WTC11 (cell line): ENCODE results near the gene LDAH.

Experiments
- JUN ChIP-seq: sonication (generic); formaldehyde crosslinking; IDR thresholded peaks from 2 replicates; pipeline ENCODE4 v1.8.0; 2023; ENCODE audit warnings: mild to moderate bottlenecking, missing genetic modification reagents
- TEAD1 ChIP-seq: sonication (generic); formaldehyde crosslinking; IDR thresholded peaks from 2 replicates; pipeline ENCODE4 v1.8.0; 2022; ENCODE audit warnings: mild to moderate bottlenecking, missing genetic modification reagents
- ZNF121 ChIP-seq: sonication (generic); formaldehyde crosslinking; IDR thresholded peaks from 2 replicates; pipeline ENCODE4 v1.8.0; 2023; ENCODE audit warnings: missing genetic modification reagents
- ZNF138 ChIP-seq: sonication (generic); formaldehyde crosslinking; conservative IDR thresholded peaks from 2 replicates; pipeline ENCODE4 v1.8.1; 2022; ENCODE audit warnings: mild to moderate bottlenecking, moderate library complexity, missing genetic modification reagents
- TF ChIP-seq, protein P1 (sequence below): fragments of 200-600 bp; IDR thresholded peaks from 2 replicates; pipeline ENCODE4 v1.8.0; 2022; ENCODE audit warnings: antibody characterized with exemption
- TF ChIP-seq, protein P2 (sequence below): sonication (generic); formaldehyde crosslinking; IDR thresholded peaks from 2 replicates; pipeline ENCODE4 v1.8.0; 2022; ENCODE audit warnings: missing genetic modification reagents

DNA sequence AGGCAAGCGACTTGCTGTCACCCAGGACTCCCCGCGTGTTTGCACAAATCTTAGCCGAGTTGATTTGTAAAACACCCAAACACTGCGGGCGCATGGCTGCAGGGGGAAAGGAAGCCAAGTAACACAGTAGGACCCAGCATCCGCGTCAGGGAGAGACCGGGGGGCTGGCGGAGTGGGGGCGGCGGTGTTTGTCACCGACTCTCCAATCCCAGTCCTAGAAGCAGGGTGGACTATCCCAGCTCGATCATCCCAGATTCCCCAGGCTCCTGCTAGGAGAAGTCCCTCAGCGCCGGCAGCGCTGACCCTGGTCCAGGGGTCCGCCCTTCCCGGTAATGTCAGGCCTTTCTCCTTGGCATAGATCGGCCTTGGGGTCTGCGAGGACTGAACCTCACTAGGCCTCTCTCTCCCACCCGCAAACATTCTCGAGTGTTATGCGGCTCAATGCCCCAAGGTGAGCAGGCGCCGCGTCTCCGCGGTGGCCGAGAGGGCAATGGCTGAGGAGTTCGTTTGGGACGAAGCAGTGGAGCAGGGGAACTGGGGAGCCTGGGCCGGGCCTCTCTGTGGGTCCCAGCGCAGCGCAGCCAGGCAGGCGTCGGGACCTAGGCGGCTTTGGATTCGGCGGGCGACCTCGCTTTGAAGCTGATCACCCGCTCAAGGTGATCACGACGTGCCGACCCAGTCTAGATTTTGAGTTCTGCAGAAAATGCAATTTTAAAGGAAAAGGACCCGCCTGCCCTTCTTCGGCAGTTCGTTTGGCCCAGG, 157.5 kb downstream of the LDAH start:
- TF ChIP-seq JUN (CRISPR knock-in tag): no peak
- no peak for TF ChIP-seq TEAD1
- TF ChIP-seq, protein P1, sequence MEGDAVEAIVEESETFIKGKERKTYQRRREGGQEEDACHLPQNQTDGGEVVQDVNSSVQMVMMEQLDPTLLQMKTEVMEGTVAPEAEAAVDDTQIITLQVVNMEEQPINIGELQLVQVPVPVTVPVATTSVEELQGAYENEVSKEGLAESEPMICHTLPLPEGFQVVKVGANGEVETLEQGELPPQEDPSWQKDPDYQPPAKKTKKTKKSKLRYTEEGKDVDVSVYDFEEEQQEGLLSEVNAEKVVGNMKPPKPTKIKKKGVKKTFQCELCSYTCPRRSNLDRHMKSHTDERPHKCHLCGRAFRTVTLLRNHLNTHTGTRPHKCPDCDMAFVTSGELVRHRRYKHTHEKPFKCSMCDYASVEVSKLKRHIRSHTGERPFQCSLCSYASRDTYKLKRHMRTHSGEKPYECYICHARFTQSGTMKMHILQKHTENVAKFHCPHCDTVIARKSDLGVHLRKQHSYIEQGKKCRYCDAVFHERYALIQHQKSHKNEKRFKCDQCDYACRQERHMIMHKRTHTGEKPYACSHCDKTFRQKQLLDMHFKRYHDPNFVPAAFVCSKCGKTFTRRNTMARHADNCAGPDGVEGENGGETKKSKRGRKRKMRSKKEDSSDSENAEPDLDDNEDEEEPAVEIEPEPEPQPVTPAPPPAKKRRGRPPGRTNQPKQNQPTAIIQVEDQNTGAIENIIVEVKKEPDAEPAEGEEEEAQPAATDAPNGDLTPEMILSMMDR: no peak
- TF ChIP-seq ZNF121: no peak
- TF ChIP-seq, protein P2, sequence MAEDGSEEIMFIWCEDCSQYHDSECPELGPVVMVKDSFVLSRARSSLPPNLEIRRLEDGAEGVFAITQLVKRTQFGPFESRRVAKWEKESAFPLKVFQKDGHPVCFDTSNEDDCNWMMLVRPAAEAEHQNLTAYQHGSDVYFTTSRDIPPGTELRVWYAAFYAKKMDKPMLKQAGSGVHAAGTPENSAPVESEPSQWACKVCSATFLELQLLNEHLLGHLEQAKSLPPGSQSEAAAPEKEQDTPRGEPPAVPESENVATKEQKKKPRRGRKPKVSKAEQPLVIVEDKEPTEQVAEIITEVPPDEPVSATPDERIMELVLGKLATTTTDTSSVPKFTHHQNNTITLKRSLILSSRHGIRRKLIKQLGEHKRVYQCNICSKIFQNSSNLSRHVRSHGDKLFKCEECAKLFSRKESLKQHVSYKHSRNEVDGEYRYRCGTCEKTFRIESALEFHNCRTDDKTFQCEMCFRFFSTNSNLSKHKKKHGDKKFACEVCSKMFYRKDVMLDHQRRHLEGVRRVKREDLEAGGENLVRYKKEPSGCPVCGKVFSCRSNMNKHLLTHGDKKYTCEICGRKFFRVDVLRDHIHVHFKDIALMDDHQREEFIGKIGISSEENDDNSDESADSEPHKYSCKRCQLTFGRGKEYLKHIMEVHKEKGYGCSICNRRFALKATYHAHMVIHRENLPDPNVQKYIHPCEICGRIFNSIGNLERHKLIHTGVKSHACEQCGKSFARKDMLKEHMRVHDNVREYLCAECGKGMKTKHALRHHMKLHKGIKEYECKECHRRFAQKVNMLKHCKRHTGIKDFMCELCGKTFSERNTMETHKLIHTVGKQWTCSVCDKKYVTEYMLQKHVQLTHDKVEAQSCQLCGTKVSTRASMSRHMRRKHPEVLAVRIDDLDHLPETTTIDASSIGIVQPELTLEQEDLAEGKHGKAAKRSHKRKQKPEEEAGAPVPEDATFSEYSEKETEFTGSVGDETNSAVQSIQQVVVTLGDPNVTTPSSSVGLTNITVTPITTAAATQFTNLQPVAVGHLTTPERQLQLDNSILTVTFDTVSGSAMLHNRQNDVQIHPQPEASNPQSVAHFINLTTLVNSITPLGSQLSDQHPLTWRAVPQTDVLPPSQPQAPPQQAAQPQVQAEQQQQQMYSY (CRISPR knock-in tag): no peak
- no peak for TF ChIP-seq ZNF138
